GM21423 (cell line): Measurements from ENCODE around the gene CHPF.

ENCODE experiments used
- ATAC-seq: cut with Tn5 transposase; IDR thresholded peaks from one replicate; pipeline ENCODE4 v1.9.1; 2021; ENCODE audit warnings: mild to moderate bottlenecking, moderate library complexity; ENCODE audit not compliant: unreplicated experiment

CHPF gene

GRCh38 chr2:219567791-219568361 lies 24.3 kb upstream of the CHPF start:
- ATAC-seq = no peak

- ATAC-seq = no peak
These were observed 23.5 kb upstream of the CHPF start for GRCh38 chr2:219567131-219567530.

- no peak for ATAC-seq
These were observed 23.0 kb upstream of the CHPF start for GRCh38 chr2:219566640-219567039.

- no peak for ATAC-seq
These were observed 21.8 kb upstream of the CHPF start for GRCh38 chr2:219565130-219566080.

GRCh38 chr2:219563271-219563928 lies 19.8 kb upstream of the CHPF start:
- no peak for ATAC-seq

GRCh38 chr2:219562049-219563020 lies 18.7 kb upstream of the CHPF start:
- ATAC-seq = no peak

- no peak for ATAC-seq
These were observed 17.8 kb upstream of the CHPF start for GRCh38 chr2:219561179-219562048.

GRCh38 chr2:219560893-219561178 lies 17.2 kb upstream of the CHPF start:
- ATAC-seq = no peak

- no peak for ATAC-seq
These were observed 16.7 kb upstream of the CHPF start for GRCh38 chr2:219560037-219560892.

GRCh38 chr2:219559156-219559915 lies 15.7 kb upstream of the CHPF start:
- ATAC-seq = no peak

- ATAC-seq = no peak
These were observed 14.5 kb upstream of the CHPF start for GRCh38 chr2:219557791-219558785.

GRCh38 chr2:219557320-219557719 lies 13.7 kb upstream of the CHPF start:
- no peak for ATAC-seq

GRCh38 chr2:219556413-219556812 lies 12.8 kb upstream of the CHPF start:
- ATAC-seq = no peak

GRCh38 chr2:219555956-219556355 lies 12.3 kb upstream of the CHPF start:
- no peak for ATAC-seq

- ATAC-seq = no peak
These were observed 10.7 kb upstream of the CHPF start for GRCh38 chr2:219554350-219554749.

GRCh38 chr2:219553463-219553963 lies 9.9 kb upstream of the CHPF start:
- no peak for ATAC-seq

- no peak for ATAC-seq
These were observed 9.5 kb upstream of the CHPF start for GRCh38 chr2:219553168-219553417.
